CMK (cell line): ENCODE data around the gene EPS15.
"Not testable (repeated sequence)": the region's sequence is repeated elsewhere in the genome, so short reads cannot be mapped to it uniquely, and the experiment has no call there.

Source experiments
- DNase-seq: peaks from one replicate; pipeline ENCODE4 v3.0.0-alpha.2; 2010; ENCODE audit warnings: low read depth

EPS15 gene

GRCh38 chr1:51423073-51423821 lies 95.8 kb downstream of the EPS15 start:
- no peak for DNase-seq

- no peak for DNase-seq
Observed at GRCh38 chr1:51422367-51423072, 96.5 kb downstream of the EPS15 start.

GRCh38 chr1:51421964-51422363 lies 97.1 kb downstream of the EPS15 start:
- DNase-seq: no peak

- no peak for DNase-seq
Observed at GRCh38 chr1:51420867-51421627, 98.0 kb downstream of the EPS15 start.

GRCh38 chr1:51418384-51418959 lies 100.6 kb downstream of the EPS15 start:
- no peak for DNase-seq

GRCh38 chr1:51417496-51418383 lies 101.3 kb downstream of the EPS15 start:
- no peak for DNase-seq

- DNase-seq: no peak
Observed at GRCh38 chr1:51416910-51417309, 102.2 kb downstream of the EPS15 start.

GRCh38 chr1:51415963-51416362 lies 103.1 kb downstream of the EPS15 start:
- DNase-seq: no peak

GRCh38 chr1:51414811-51415210 lies 104.3 kb downstream of the EPS15 start:
- DNase-seq: no peak

- DNase-seq: not testable (repeated sequence)
Observed at GRCh38 chr1:51411820-51412219, 107.2 kb downstream of the EPS15 start.

GRCh38 chr1:51410568-51411460 lies 108.3 kb downstream of the EPS15 start:
- DNase-seq: no peak

- not testable (repeated sequence) for DNase-seq
Observed at GRCh38 chr1:51409755-51410541, 109.1 kb downstream of the EPS15 start.

GRCh38 chr1:51392241-51392640 lies 126.8 kb downstream of the EPS15 start:
- no peak for DNase-seq

GRCh38 chr1:51390641-51391040 lies 128.4 kb downstream of the EPS15 start:
- DNase-seq: not testable (repeated sequence)

GRCh38 chr1:51387288-51387687 lies 131.8 kb downstream of the EPS15 start:
- DNase-seq: not testable (repeated sequence)

GRCh38 chr1:51386259-51386658 lies 132.8 kb downstream of the EPS15 start:
- not testable (repeated sequence) for DNase-seq

- DNase-seq: no peak
Observed at GRCh38 chr1:51385776-51386175, 133.3 kb downstream of the EPS15 start.

GRCh38 chr1:51381964-51382363 lies 137.1 kb downstream of the EPS15 start:
- DNase-seq: no peak

- no peak for DNase-seq
Observed at GRCh38 chr1:51380936-51381335, 138.1 kb downstream of the EPS15 start.

- no peak for DNase-seq
Observed at GRCh38 chr1:51378871-51379270, 140.2 kb downstream of the EPS15 start.
